ENCODE data around the gene CST2. TPM values are rescaled to one million over a fixed set of nuclear protein-coding genes. Genes with fewer than 3 reads are reported as not detected.
"Not testable (repeated sequence)": the region's sequence is repeated elsewhere in the genome, so short reads cannot be mapped to it uniquely, and the experiment has no call there.

CST2 gene
- total RNA-seq, 4 donors from 2014 or later, result 0.45 to 2.1 (median 0.86) TPM; not detected in 1

DNA sequence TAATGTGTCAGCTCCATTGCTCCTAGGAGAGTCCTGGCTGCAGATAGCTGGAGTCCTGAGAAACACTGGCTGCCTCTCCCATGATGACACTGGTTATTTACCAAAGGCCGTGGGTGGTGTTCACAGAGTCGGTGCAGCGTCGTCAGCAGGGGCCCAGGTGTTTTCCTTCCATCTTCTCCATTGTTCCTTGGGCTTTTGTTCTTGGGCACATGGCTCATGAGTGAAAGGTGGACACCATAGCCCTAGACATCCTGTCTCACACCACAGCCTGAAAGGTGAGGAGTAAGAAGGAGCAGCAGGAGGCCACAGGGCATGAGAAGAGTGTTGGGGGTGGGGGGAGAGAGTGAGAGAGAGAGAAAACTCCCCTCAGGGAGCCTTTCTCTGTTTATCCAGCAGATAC is 43.9 kb upstream of the CST2 start:
- H3K27me3 ChIP-seq, result no peaks in the 10 kb centered on the region
- WGBS, result 20% methylated on average over 4 of the region's 4 CpGs
- no peak overlapping the region for H3K4me3 ChIP-seq
- intact Hi-C loops (cut with DNase I), result no loop called here
- no peaks in the 10 kb centered on the region for H3K9me3 ChIP-seq
- DNase-seq (ENCODE audit: extremely low spot score), result peak; percentile 82
- H3K27ac ChIP-seq (replicated peaks in 1 of 4), result peak overlapping the region in 3 of 4 donors; percentile 6 to 31 (median 28)
- TF ChIP-seq POLR2A (IDR thresholded peaks at IDR 0.05; ENCODE audit: low read depth) (no peak), EP300 (IDR thresholded peaks at IDR 0.05) (no peak), CTCF (IDR thresholded peaks at IDR 0.05) (no peak), POLR2AphosphoS5 (IDR thresholded peaks at IDR 0.05) (no peak)
- H3K36me3 ChIP-seq, result no peaks in the 10 kb centered on the region
- H3K4me1 ChIP-seq, result peaks cover 0 to 52% (median 45%) of the 10 kb centered on the region in 4 donors

DNA sequence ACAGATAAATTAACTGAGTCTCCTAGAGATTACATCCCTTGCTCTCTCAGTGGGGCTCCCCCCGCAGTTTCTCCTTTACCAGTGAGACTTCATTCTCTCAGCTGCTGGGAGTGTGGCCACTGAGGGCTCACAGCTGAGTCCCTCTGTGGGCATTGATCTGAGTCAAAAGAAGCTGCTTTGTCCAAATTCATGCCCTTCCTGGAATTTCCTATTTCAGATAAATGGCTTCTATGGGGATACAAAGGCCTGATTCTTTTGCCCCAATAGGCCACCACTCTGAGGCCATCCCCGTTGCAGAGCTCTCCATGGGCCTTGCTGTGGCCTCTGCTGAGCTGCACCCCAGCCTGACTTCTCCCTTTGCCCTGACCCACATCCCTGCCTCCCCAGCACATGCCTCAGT is 43.0 kb upstream of the CST2 start:
- 89% methylated on average over 2 of the region's 2 CpGs for WGBS
- H3K27ac ChIP-seq (replicated peaks in 1 of 4), result no peak overlapping the region
- H3K4me3 ChIP-seq, result no peak overlapping the region
- no peaks in the 10 kb centered on the region for H3K27me3 ChIP-seq
- H3K9me3 ChIP-seq, result no peaks in the 10 kb centered on the region
- H3K4me1 ChIP-seq, result peaks cover 0 to 43% (median 36%) of the 10 kb centered on the region in 4 donors
- intact Hi-C loops (cut with DNase I), result no loop called here
- no peak for TF ChIP-seq POLR2AphosphoS5 (IDR thresholded peaks at IDR 0.05)
- no peak for TF ChIP-seq EP300 (IDR thresholded peaks at IDR 0.05)
- TF ChIP-seq POLR2A (IDR thresholded peaks at IDR 0.05; ENCODE audit: low read depth), result no peak
- TF ChIP-seq CTCF (IDR thresholded peaks at IDR 0.05), result no peak
- no peak for DNase-seq (ENCODE audit: extremely low spot score)
- H3K36me3 ChIP-seq, result no peaks in the 10 kb centered on the region

DNA sequence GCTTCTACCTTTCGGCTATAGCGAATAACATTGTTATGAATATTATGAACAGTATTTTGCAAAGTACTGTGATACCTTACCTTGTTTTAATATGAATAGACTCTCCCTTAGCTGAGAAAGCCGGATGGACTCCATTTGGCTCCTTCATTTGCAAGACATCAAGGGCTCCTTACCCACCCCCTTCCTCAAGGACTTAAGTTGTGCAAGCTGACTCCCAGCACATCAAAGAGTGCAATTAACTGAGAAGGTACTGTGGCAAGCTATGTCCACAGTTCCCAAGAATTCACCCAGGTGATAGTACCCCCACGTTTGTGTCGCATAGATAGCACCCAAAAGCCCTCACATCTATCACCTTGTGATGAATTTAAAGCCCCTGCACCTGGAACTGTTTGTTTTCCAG is 41.8 kb upstream of the CST2 start:
- TF ChIP-seq EP300 (IDR thresholded peaks at IDR 0.05) (no peak), CTCF (IDR thresholded peaks at IDR 0.05) (no peak), POLR2A (IDR thresholded peaks at IDR 0.05; ENCODE audit: low read depth) (no peak), POLR2AphosphoS5 (IDR thresholded peaks at IDR 0.05) (no peak)
- H3K27me3 ChIP-seq, result no peaks in the 10 kb centered on the region
- H3K27ac ChIP-seq (replicated peaks in 1 of 4), result no peak overlapping the region
- no peak for DNase-seq (ENCODE audit: extremely low spot score)
- intact Hi-C loops (cut with DNase I), result no loop called here
- peaks cover 0 to 31% (median 24%) of the 10 kb centered on the region in 4 donors for H3K4me1 ChIP-seq
- H3K4me3 ChIP-seq, result no peak overlapping the region
- H3K9me3 ChIP-seq, result no peaks in the 10 kb centered on the region
- no peaks in the 10 kb centered on the region for H3K36me3 ChIP-seq
- WGBS, result 71% methylated on average over 5 of the region's 5 CpGs

DNA sequence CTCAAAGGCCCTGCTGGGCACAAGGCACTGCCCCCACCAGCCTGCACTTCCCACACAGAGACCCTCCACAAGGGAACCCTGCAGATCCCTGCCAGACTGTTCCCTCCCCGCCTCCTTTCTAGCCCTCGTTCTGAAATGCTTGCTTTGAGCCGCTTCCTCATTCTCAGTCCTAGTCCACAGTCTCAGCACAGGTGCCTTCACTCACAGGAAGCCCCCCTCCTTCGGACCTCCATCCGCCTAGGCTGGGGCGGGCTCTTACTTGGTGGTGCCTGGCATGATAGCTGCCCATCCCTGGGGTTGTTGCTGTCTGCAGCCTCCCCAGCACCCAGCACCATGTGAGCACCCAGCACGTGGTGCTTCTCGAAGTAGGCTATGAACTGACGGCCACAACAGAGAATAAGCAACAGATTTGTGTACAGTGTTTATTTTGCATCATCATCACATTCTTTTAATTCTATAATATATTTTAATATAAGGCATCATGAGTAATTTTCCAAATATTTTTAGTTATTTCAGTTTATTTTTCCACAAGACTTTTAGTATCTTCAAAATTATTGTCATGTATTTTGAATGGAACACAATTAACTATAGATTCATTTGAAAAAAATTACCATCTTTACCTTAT is 40.7 kb upstream of the CST2 start:
- no peak overlapping the region for H3K27ac ChIP-seq (replicated peaks in 1 of 4)
- no peak overlapping the region for H3K4me3 ChIP-seq
- WGBS, result 69% methylated on average over 8 of the region's 9 CpGs
- no peaks in the 10 kb centered on the region for H3K36me3 ChIP-seq
- TF ChIP-seq POLR2AphosphoS5 (IDR thresholded peaks at IDR 0.05) (no peak), POLR2A (IDR thresholded peaks at IDR 0.05; ENCODE audit: low read depth) (no peak), EP300 (IDR thresholded peaks at IDR 0.05) (no peak), CTCF (IDR thresholded peaks at IDR 0.05) (no peak)
- peaks cover 0 to 20% (median 17%) of the 10 kb centered on the region in 4 donors for H3K4me1 ChIP-seq
- no peaks in the 10 kb centered on the region for H3K27me3 ChIP-seq
- intact Hi-C loops (cut with DNase I), result no loop called here
- no peaks in the 10 kb centered on the region for H3K9me3 ChIP-seq
- no peak for DNase-seq (ENCODE audit: extremely low spot score)

DNA sequence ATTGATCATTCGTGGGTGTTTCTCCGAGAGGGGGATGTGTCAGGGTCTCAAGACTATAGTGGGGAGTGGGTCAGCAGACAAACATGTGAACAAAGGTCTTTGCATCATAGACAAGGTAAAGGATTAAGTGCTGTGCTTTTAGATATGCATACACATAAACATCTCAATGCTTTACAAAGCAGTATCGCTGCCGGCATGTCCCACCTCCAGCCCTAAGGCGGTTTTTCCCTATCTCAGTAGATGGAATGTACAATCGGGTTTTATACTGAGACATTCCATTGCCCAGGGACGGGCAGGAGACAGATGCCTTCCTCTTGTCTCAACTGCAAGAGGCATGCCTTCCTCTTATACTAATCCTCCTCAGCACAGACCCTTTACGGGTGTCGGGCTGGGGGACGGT is 34.2 kb upstream of the CST2 start:
- H3K27ac ChIP-seq (replicated peaks in 1 of 4); DNase-seq (ENCODE audit: extremely low spot score); H3K27me3 ChIP-seq; H3K36me3 ChIP-seq; intact Hi-C loops (cut with DNase I); H3K4me3 ChIP-seq; H3K9me3 ChIP-seq: not testable (repeated sequence)
- H3K4me1 ChIP-seq, result peaks cover 0 to 24% (median 18%) of the 10 kb centered on the region in 4 donors
- 67% methylated on average over 10 of the region's 10 CpGs for WGBS
